HEK293 (cell line): Measurements from ENCODE around the gene TRPC4AP.

Experiments
- CTCF ChIA-PET: fragments of 350-600 bp; formaldehyde crosslinking; extraction: SDS; loops from one replicate; lab custom pipeline; 2021; ENCODE audit warnings: antibody characterized with exemption; lab: Yijun Ruan, JAX
- POLR2A ChIA-PET: fragments of 300-600 bp; formaldehyde crosslinking; extraction: SDS; loops from one replicate; lab custom pipeline; 2020; ENCODE audit warnings: antibody characterized with exemption, inconsistent platforms; lab: Yijun Ruan, JAX
- H3K27ac ChIP-seq: fragments of 200-500 bp; sonication (Bioruptor generic); 2 replicates; pipeline ENCODE4 v1.5.1; 2014; ENCODE audit warnings: low read depth, low read length, control low read depth, inconsistent platforms; ENCODE audit errors: extremely low read depth
- H3K36me3 ChIP-seq, 2 experiments: fragments of 200-500 bp in 1 of 2; sonication (Bioruptor generic) in 1 of 2; 1 replicate in 1 of 2; 2 replicates in 1 of 2; pipeline ENCODE4 v1.5.1; 2014 to 2017; ENCODE audit warnings: inconsistent platforms in 2 of 2, low read length in 2 of 2; ENCODE audit not compliant: control insufficient read depth in 2 of 2, insufficient read depth in 1 of 2
- H3K4me1 ChIP-seq: fragments of 200-500 bp; sonication (Bioruptor generic); 2 replicates; pipeline ENCODE4 v1.5.1; 2014; ENCODE audit warnings: mild to moderate bottlenecking, low read length, inconsistent platforms; ENCODE audit not compliant: control insufficient read depth, insufficient read depth
- H3K4me3 ChIP-seq: 2 replicates; pipeline ENCODE4 v1.5.1; 2011; ENCODE audit warnings: low read depth, mild to moderate bottlenecking, control low read depth, low read length, moderate library complexity
- H3K9me3 ChIP-seq: fragments of 200-500 bp; sonication (Bioruptor generic); 2 replicates; pipeline ENCODE4 v1.5.1; 2014; ENCODE audit warnings: low read depth, low read length, inconsistent platforms; ENCODE audit not compliant: control insufficient read depth, insufficient read depth
- BCL11A ChIP-seq: fragments of 450-650 bp; formaldehyde crosslinking; IDR thresholded peaks from 2 replicates; pipeline ENCODE4 v1.5.1; 2016; ENCODE audit warnings: low read depth, missing biosample characterization, missing genetic modification characterization
- IKZF3 ChIP-seq: fragments of 450-650 bp; IDR thresholded peaks from 2 replicates; pipeline ENCODE4 v1.5.0; 2018; ENCODE audit warnings: missing biosample characterization, mild to moderate bottlenecking, missing genetic modification characterization, moderate library complexity
- KLF10 ChIP-seq: fragments of 450-650 bp; IDR thresholded peaks from 2 replicates; pipeline ENCODE4 v1.5.1; 2018; ENCODE audit warnings: missing biosample characterization, mild to moderate bottlenecking, missing genetic modification characterization
- KLF7 ChIP-seq: fragments of 450-650 bp; formaldehyde crosslinking; IDR thresholded peaks from 2 replicates; pipeline ENCODE4 v1.5.1; 2016; ENCODE audit warnings: missing biosample characterization, missing genetic modification characterization, borderline replicate concordance
- KLF9 ChIP-seq: fragments of 450-650 bp; formaldehyde crosslinking; IDR thresholded peaks from 2 replicates; pipeline ENCODE4 v1.5.1; 2016; ENCODE audit warnings: missing biosample characterization, missing genetic modification characterization, low read depth
- SCRT1 ChIP-seq: fragments of 450-650 bp; formaldehyde crosslinking; IDR thresholded peaks from 2 replicates; pipeline ENCODE4 v1.5.1; 2016; ENCODE audit warnings: missing biosample characterization, missing genetic modification characterization, borderline replicate concordance
- SP3 ChIP-seq: fragments of 450-650 bp; formaldehyde crosslinking; IDR thresholded peaks from 2 replicates; pipeline ENCODE4 v1.5.1; 2016; ENCODE audit warnings: missing biosample characterization, missing genetic modification characterization
- SP7 ChIP-seq: fragments of 450-650 bp; formaldehyde crosslinking; IDR thresholded peaks from 2 replicates; pipeline ENCODE4 v1.5.1; 2016; ENCODE audit warnings: missing biosample characterization, missing genetic modification characterization
- YY1 ChIP-seq: fragments of 450-650 bp; formaldehyde crosslinking; IDR thresholded peaks from 2 replicates; pipeline ENCODE4 v1.5.1; 2018; ENCODE audit warnings: missing biosample characterization, missing genetic modification characterization
- YY2 ChIP-seq: fragments of 450-650 bp; formaldehyde crosslinking; IDR thresholded peaks from 2 replicates; pipeline ENCODE4 v1.5.1; 2016; ENCODE audit warnings: missing biosample characterization, missing genetic modification characterization
- ZBTB11 ChIP-seq: fragments of 450-650 bp; formaldehyde crosslinking; conservative IDR thresholded peaks from 2 replicates; pipeline ENCODE4 v1.5.1; 2016; ENCODE audit warnings: low read depth, missing biosample characterization, missing genetic modification characterization
- ZBTB44 ChIP-seq: fragments of 450-650 bp; IDR thresholded peaks from 2 replicates; pipeline ENCODE4 v1.5.1; 2018; ENCODE audit warnings: missing biosample characterization, mild to moderate bottlenecking, missing genetic modification characterization
- ZEB2 ChIP-seq: fragments of 450-650 bp; formaldehyde crosslinking; IDR thresholded peaks from 2 replicates; pipeline ENCODE4 v1.5.1; 2016; ENCODE audit warnings: missing biosample characterization, missing genetic modification characterization
- ZNF10 ChIP-seq: fragments of 450-650 bp; formaldehyde crosslinking; IDR thresholded peaks from 2 replicates; pipeline ENCODE4 v1.5.1; 2017; ENCODE audit warnings: missing biosample characterization, missing genetic modification characterization
- ZNF184 ChIP-seq: fragments of 450-650 bp; IDR thresholded peaks from 2 replicates; pipeline ENCODE4 v1.5.1; 2018; ENCODE audit warnings: missing biosample characterization, mild to moderate bottlenecking, missing genetic modification characterization
- ZNF211 ChIP-seq: fragments of 450-650 bp; formaldehyde crosslinking; IDR thresholded peaks from 2 replicates; pipeline ENCODE4 v1.5.1; 2016; ENCODE audit warnings: low read depth, missing biosample characterization, missing genetic modification characterization
- ZNF311 ChIP-seq: fragments of 450-650 bp; formaldehyde crosslinking; IDR thresholded peaks from 2 replicates; pipeline ENCODE4 v1.5.1; 2017; ENCODE audit warnings: missing biosample characterization, missing genetic modification characterization, borderline replicate concordance
- ZNF394 ChIP-seq: fragments of 450-650 bp; formaldehyde crosslinking; IDR thresholded peaks from 2 replicates; pipeline ENCODE4 v1.5.1; 2016; ENCODE audit warnings: missing biosample characterization, missing genetic modification characterization, mild to moderate bottlenecking, moderate library complexity, borderline replicate concordance
- ZNF518A ChIP-seq: fragments of 450-650 bp; formaldehyde crosslinking; conservative IDR thresholded peaks from 2 replicates; pipeline ENCODE4 v1.5.1; 2016; ENCODE audit warnings: low read depth, missing biosample characterization, missing genetic modification characterization
- ZNF555 ChIP-seq: fragments of 450-650 bp; formaldehyde crosslinking; conservative IDR thresholded peaks from 2 replicates; pipeline ENCODE4 v1.5.1; 2017; ENCODE audit warnings: missing biosample characterization, mild to moderate bottlenecking, missing genetic modification characterization, inconsistent platforms
- ZNF629 ChIP-seq: fragments of 450-650 bp; formaldehyde crosslinking; IDR thresholded peaks from 2 replicates; pipeline ENCODE4 v1.5.1; 2017; ENCODE audit warnings: missing biosample characterization, missing genetic modification characterization
- ZNF639 ChIP-seq: fragments of 450-650 bp; formaldehyde crosslinking; IDR thresholded peaks from 2 replicates; pipeline ENCODE4 v1.5.1; 2016; ENCODE audit warnings: missing biosample characterization, missing genetic modification characterization
- ZNF704 ChIP-seq: fragments of 450-650 bp; formaldehyde crosslinking; IDR thresholded peaks from 2 replicates; pipeline ENCODE4 v1.5.1; 2016; ENCODE audit warnings: missing biosample characterization, missing genetic modification characterization
- ZNF76 ChIP-seq: fragments of 450-650 bp; formaldehyde crosslinking; IDR thresholded peaks from 2 replicates; pipeline ENCODE4; 2016; ENCODE audit warnings: low read depth, missing biosample characterization, missing genetic modification characterization, borderline replicate concordance

TRPC4AP gene

GRCh38 chr20:35092524-35093266 lies at the start of gene TRPC4AP:
Gene TRPC4AP (minus strand): TSS chr20:35092807. CDS start chr20:35092781, 26 bp downstream.
- Histone ChIP-seq H3K9me3 (no peaks in the 10 kb centered on the region), H3K36me3 (no peaks in the 10 kb centered on the region), H3K4me3 (peak within 1 kb of the TSS; percentile 98), H3K27ac (peak within 1 kb of the TSS; percentile 77), H3K4me1 (peaks cover 14% of the 10 kb centered on the region)
- ChIA-PET CTCF (interaction anchor here (0.6 to 1.2 kb wide), 9 partner anchors 12 to 519 kb away, joined by 3 to 5 read pairs (median 3); partner anchors contain the start of gene GGT7), POLR2A (interaction anchor here (0.7 kb wide), 2 partner anchors 55 to 216 kb away, joined by 3 read pairs; partner anchors contain the start of genes ACSS2 and EDEM2)
- TF ChIP-seq ZNF704 (tag by site-specific recombination) (no peak), SP3 (tag by site-specific recombination) (peak; percentile 69), ZNF211 (no peak), IKZF3 (peak; percentile 36; the same call in 1 of the 2 replicates), KLF9 (tag by site-specific recombination) (peak; percentile 82), ZEB2 (tag by site-specific recombination) (peak; percentile 97), SP7 (tag by site-specific recombination) (peak; percentile 37; the same call in 1 of the 2 replicates), ZNF311 (tag by site-specific recombination) (no peak), YY1 (tag by site-specific recombination) (peak; percentile 84), ZBTB44 (tag by site-specific recombination) (peak; percentile 76; the same call in 1 of the 2 replicates), ZNF10 (no peak), YY2 (tag by site-specific recombination) (peak; percentile 82), BCL11A (peak; percentile 77), KLF7 (tag by site-specific recombination) (0 out of 2 replicates have a peak, but pooled peaks have one; percentile 7), SCRT1 (no peak), ZNF184 (tag by site-specific recombination) (peak; percentile 39; the same call in 1 of the 2 replicates), ZNF518A (tag by site-specific recombination) (0 out of 2 replicates have a peak, but pooled peaks have one; percentile 19), ZNF394 (tag by site-specific recombination) (peak; percentile 79), ZNF76 (tag by site-specific recombination) (peak; percentile 98), ZNF555 (tag by site-specific recombination) (no peak), ZBTB11 (tag by site-specific recombination) (peak; percentile 74), KLF10 (tag by site-specific recombination) (no peak; the same call in 1 of the 2 replicates), ZNF639 (tag by site-specific recombination) (peak; percentile 82), ZNF629 (tag by site-specific recombination) (no peak; the same call in 1 of the 2 replicates)
